CD4-positive, alpha-beta T cell treated with Interleukin-4 for 4 hours (primary cell): Measurements from ENCODE around the gene ZMYND10.
A peak's percentile ranks its signal among the peaks of the same experiment; 100 is the strongest.

Source experiments
- DNase-seq: peaks from one replicate; pipeline ENCODE4 v3.0.0-alpha.2; 2020

Gene ZMYND10

DNA sequence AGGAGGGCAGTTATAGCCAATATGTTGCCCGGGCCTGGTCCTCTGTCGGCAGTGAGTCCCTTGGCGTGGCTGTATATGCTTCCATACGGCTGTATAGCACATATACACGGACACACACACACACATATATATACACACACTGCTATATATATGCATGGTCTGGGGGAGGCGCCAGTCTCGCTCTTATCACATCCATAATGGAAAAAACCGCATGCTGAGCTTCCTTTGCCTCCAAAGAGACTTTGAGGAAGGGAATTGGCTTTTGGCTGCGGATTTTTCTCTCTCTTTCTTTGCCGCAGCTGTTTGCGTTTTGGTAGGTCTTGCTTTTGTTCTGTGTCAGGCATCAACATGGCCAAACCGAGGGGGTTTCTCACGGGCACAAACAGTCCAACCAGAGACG lies 25.1 kb upstream of the ZMYND10 start:
- DNase-seq, result no peak

DNA sequence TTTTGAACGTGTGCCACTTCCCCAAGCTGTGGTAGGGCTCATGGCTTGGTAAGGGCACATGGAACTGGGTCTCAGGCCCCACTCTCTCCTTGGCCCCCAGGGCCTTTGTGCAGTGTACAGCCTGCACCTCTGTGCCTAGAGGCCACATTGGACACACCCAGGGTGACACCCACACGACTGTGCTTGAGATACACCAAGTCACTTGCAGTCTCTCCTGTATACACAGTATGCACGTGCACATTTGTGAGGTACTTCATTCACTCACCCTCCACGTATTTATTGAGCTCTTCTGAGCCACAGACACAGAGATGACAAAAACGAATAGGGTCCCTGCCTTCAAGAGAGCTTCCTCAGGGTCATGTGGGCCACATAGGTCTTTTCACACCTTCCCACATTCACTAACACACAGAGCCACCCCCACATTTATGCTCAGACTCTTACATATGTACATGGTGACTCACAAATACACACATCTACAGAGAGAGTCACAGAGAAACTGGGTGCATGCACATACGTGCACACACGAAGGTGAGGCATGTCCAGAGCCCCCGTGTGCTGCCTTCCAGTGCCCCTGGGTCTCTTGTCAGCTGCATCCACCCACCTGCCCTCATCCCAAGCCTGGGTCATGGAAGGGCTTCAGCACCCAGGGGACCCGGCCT lies 23.6 kb upstream of the ZMYND10 start:
- DNase-seq, result no peak

DNA sequence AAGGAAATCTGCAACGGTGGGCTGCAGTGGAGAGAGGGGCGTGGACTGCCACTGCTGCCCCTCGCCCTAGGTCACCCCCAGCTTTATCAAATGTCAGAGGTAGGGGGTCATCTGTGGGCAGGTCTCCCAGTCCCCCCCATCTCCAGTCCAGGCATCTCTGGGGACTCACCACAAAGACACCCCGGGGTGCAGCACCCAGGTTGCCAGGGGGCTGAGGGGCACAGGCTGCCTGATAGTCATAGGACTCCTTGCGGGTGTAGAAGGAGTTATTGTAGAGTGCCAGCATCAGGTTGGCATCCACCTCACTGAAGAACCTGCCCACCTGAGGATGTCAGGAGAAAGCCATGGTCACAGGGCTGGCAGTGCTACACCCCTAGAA lies 20.3 kb upstream of the ZMYND10 start:
- DNase-seq, result no peak

DNA sequence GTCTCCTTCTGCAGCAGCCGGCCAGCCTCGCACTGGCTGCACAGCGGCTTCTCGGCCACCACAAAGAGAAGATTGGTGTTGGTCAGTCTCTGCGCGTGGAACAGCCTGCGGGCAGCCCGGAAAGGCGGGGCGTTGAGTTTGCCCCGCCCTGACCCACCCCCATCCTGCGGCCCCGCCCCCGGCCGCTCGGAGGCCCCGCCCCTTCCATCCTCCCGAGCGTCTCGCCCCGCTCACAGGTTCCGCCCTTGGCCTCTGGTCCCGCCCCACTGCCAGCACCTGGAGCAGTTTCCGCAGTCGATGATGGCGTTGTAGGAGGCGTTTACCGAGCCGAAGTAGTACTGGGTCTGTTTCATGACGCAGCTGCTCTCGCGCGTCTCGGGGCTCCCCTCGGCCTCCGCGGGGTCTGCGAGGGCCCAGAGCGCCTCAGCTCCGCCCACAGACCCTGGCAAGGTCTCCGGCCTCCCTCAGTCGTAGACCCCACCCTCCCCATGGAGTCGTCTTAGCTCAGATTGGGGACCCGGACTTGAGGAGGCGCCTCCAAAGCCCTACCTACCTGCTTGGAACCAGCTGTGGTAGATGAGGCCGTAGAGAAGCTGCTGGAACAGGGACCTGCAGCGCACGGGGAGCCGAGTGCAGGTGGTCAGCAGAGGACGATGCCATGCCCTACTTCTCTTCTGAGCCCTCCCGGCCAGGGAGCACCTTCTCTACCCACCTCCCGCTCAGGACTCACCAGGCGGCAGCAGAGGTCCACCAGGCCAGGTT lies 19.7 kb upstream of the ZMYND10 start:
- DNase-seq, result peak; percentile 93

DNA sequence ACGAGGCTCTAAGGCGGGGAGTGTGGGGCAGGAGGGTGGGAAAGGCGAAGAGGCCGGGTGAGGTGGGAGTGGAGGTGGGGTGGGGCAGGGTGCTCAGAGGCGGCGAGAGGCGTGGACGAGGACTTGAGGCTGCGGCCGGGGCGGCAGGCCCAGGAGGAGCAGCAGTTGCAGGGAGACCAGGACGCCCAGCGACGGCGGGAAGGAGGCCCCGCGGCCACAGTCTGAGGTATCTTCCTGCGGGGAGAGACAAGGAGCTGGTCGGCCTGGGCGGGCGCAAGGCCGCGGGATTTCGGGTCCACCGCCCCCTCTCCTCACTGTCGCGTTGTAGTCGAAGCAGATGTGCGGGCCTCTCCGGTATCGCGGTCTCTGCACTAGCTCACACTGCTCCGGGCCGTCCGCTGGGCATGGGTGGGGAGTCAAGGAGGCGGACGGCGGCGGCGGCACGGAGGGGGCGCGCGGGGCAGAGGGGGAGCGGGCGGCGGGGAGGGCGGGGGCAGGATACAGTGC lies 19.1 kb upstream of the ZMYND10 start:
- no peak for DNase-seq

DNA sequence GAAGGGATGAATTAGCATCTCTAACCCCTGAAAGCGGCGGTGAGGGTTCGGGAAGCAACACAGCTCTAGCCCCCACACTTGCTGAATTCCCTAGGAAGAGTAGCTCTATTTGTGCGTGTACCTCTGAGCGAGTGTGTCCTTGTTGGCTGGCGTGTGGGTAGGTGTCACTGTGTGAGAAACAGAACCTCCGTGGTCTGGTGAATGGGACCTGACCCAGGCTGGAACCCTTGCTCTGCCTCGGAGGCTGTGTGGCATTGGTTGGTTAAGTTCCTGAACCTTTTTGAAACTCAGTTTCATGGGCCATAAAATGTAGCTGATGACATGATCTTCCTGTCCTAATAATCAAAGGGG lies 14.2 kb upstream of the ZMYND10 start:
- DNase-seq, result no peak

DNA sequence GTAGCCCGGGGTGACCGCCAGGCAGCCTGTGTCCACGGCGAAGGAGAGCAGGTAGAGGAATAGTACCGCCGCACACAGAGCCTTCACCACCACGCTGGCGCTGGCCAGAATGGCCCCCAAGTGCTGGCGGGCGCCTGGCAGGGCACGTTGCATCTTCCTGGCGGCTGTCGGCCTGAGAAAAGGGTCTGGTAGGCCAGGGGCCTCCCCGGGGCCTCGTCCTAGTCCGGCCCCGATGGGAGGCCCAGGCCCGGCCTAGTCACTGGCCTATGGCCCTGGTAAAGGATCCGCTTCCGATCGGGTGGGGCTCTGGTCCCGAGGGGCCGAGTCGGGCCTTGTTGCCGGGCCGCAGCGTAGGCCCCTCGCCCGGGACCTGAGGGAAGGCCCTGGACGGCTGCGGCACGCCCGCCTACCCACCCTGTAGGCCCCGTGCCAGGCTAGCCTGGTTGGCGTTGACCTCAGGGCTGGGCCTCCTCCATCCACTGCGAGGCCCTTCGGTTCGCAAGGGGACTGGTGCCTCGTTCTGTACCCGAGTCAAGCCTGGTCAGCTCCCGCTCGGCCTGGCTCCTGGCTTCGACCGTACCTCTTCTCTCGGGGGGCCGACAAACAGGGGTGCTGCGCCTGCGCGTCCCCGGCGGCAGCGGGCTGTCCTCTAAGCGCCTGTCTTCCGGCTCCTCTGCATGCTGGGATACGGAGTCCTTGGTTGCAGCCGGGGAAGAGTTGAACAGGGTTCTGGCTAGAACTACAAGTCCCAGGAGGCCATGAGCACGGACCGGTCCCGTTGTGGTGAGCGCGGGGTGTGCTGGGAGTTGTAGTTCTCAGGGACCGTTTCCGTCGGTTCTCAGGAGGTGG lies 13.6 kb upstream of the ZMYND10 start, which contains the start of gene TMEM115:
Gene TMEM115, minus strand, starts transcription at position 611 of the 849 bp plus-strand sequence. Its CDS starts 458 bp downstream, at position 153.
- peak; percentile 98 for DNase-seq

DNA sequence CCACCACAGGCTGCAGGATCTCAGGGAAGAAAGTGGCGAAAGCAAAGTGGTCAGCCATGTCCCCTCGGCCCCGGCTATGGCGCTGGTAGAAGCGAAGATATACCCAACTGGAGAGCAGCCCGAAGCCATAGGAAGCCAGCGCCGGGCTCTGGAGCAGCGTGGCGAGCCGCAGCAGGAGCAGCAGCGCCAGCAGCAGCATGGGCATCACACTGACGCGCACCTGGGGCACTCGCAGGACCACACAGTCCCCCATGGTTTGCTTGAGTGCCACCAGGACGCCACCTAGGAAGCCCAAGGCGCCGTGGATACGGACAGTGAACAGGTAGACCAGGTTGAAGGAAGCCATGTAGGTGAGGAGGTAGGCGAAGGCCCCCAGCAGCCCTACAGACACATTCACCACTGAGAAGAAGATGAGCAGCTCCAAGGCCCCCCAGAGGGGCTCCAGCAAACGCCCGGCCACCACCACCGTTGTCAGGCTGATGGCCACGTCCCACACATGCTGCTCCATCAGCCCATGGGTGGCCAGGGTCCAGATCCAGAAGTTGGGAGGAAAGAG lies 12.9 kb upstream of the ZMYND10 start:
- no peak for DNase-seq

DNA sequence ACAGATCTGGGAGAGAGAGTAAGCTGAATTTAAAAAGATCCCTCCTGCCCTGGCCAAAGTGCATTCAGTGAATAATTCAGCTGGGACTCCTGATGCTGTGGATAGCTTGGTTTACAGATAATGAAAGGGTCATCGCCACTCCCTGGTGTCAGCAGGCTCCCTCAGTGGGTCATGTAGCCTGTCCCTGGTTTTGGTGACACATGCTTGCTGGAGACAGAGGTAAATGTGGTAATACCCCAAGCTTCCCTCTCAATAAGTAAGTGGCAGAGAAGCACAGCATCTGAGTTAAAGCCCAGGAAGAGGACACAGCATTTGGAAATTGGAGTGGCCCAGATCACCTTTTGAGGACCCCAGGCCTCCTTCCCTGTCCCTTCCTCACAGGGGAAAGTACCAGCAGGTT lies 11.9 kb upstream of the ZMYND10 start:
- no peak for DNase-seq

DNA sequence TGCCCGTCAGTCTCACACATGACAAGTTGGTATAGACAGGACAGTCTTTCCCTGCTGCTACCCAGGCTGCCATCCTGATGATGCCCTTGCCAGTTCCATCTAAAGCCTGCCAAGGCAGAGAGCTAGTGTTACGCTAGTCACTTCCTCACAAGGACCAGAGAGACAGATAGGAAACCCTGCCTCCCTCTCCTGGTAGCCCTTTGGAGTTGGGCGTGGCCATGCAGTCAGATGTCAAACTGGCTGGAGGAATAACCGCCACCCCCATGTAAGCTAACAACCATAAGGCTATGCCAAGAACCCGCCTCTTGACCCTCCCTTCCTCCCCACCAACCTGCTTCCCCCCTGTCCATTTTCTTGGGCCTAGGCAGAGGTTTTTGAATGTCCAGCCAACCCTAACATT lies 11.0 kb upstream of the ZMYND10 start:
- DNase-seq, result no peak

DNA sequence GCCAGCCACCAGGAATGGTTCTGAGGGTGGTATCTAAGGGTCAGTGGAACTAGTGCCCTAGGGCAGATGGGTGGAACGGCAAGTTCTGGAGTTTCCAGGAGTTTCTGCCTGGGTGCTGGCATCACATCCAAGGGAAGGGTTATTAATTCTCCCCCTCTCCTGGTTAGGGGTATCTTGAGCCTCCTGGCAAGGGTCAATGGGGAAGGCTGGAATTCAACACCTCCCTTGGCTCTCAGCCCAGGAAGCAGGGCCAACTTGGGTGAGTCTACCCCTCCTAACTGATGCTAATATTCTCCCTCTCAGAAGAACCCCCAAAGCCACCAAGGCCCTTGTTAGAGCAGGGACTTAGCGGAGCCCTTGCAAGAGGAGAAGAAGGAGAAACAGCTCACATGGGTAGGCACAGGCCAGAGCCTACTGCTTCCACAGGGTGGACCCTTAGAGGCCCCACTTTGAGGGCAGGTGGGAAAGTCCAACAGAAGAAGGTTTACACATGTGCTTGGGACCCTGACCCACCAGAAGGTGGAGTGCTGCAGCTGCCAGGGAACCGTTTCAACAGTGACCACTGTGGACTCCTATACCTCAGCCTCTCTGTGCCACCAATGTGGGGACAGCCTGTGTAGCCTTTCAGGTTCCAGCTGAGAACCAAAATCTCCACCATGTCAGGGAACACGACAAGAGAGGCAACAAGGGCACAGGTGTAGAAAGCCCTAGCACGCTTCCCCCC lies 10.5 kb upstream of the ZMYND10 start:
- no peak for DNase-seq

DNA sequence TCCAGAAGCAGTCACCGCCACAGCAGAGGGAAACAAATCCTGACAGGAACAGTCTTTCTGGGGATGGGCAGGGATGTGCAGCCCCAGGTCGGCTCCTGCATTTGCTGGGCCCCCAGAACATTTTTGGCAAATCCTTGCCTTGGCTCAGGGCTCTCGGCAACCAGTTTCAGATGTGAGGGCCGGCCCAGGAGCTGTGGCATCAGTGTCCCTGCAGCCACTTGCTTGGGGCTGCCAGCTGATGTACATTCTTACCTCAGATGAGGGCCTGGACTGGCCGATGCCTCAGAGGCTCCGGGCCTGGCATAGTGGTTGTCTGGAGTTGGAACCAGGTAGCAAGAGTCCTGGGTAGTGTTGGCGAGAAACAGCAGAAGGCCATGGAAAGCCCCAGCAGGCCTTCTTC lies 9.3 kb upstream of the ZMYND10 start:
- DNase-seq, result no peak

DNA sequence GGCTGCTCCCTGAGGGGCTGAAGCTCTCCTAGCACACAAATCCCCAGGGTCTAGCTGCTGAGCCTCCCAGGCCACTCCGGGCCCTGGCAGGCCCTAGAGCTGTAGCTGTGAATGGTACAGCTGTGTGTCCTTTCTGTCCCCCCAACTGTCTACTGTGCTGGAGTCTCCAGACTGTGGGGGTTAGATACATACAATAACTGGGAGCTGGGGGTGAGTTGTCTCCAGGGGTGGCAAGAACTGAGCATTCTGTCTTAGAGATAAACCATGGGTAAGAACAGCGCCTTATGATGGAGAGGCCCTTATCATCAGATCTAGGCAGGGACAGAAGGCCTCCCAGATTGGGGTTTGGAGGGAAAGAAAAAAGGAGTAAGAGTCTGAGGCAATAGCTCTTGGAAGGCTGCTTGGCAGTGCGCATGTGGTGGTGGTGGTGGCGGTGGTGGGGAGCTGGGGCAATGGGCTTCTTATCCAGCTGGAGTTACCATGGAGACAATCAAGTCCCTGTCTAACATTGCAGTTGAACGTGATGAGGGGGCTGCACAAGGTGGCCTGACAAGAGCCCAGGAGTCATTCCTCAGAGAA lies 8.7 kb upstream of the ZMYND10 start:
- DNase-seq, result no peak

DNA sequence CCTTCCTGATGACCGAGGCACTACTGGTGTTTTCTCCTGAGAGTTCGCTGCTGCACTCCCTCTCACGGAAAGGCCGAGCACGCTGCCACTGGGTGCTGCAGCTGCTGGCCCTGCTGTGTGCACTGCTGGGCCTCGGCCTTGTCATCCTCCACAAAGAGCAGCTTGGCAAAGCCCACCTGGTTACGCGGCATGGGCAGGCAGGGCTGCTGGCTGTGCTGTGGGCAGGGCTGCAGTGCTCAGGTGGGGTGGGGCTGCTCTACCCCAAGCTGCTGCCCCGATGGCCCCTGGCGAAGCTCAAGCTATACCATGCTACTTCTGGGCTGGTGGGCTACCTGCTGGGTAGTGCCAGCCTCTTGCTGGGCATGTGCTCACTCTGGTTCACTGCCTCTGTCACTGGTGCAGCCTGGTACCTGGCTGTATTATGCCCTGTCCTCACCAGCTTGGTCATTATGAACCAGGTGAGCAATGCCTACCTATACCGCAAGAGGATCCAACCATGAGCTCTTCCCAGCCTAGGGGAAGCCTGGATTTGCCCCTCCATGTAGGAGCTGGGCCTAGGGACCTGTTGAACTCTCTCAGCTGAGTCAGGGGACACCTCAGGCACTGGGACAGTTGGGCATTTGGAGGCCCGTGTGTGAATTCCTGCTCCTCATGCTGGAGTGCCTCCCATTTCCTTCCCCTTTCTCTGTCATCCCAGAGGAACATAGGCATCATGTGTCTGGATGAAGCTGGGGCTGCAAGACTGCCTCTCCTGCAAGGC lies 7.9 kb upstream of the ZMYND10 start:
- DNase-seq, result no peak

DNA sequence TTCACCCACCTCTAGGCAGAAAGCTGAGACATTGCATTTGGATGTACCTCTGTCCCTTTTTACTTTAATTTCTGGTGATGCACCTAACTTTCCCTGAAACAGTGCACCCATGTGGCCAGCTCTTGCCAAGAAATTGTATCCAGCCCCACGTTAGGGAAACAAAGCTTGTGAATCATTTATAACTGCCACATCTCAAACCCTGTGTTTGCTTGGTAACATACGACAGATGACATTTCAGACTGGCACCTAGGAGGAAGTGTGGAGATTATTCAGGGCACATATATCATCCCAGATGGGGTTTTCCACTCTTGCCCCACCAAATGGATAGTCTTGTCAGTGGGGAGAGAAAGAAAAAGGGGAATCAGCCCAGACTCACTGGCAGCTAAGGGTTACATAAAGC lies 7.2 kb upstream of the ZMYND10 start:
- DNase-seq, result no peak

DNA sequence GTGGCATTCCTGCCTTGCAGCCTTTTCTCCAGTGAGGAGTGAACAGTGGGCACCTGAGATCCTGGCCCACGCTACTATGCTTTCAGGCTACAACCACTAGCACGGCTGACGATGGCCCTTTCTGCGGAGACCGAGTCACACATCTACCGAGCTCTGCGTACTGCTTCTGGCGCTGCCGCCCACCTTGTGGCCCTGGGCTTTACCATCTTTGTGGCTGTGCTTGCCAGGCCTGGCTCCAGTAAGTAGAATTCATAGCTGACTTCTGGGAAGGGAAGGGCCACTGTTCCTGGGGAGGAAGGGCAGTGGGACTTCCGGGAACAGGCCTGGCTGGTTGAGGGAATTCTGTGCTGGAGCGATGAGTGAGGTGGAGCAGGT lies 5.8 kb upstream of the ZMYND10 start:
- no peak for DNase-seq

DNA sequence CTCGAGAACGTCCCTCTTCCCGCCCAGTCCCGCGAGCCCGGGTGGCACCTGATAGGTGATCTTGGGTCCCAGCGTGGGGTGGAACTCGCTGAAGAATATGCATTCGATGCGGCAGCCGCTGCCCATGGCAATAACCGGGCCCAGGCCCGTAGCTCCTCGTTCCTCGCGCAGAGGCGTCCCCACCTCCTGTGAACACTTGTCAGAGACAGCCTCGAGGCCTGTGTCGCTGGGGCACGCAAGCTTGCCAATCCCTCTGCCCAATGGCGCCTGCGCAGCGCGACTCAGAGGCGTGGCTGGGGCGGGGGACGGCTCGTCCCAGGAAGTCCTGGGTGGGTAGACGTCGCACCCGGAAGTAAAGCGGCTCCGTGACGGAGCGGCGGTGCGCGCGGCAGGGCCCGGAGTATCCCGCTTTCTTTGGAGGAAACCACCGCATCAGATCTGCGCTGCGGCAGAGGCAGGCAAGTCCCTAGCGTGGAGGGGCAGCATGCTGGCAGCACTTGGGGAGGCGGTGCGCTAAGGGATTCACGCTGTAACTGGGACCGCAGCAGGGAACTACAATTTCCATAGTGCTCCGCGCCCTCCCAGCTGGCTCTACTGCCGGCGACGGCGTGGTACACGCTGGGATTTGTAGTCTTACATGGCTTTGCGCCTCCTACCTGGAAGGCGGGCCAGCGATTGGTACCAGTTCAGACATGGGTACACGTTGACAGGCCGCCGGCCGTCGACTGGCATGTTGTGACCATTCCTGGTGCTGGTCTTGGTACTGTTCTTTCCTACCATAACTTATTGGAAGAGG lies 5.2 kb upstream of the ZMYND10 start, which contains the start of the genes CYB561D2 and NPRL2:
Gene CYB561D2, plus strand, starts transcription at position 336 of the 796 bp plus-strand sequence. CDS start 572 bp downstream, outside the sequence.
Gene NPRL2, minus strand, starts transcription at position 249 of the 796 bp plus-strand sequence. Its CDS starts 123 bp downstream, at position 126.
- DNase-seq, result peak; percentile 98

DNA sequence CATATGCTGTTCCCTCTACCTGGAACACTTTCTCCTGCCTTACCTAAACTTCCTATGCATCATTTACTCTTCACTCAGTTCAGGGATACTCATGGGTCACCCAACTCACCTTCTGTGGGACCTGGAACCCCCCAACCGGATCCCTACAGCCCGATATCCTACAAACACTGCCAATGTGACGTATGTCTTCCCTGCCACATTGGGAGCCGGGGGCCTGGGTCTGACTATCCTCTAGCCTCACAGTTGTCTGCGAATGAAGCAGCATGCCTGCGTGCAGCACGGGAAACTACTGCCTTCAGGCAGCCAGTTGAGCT lies 4.6 kb upstream of the ZMYND10 start:
- no peak for DNase-seq

DNA sequence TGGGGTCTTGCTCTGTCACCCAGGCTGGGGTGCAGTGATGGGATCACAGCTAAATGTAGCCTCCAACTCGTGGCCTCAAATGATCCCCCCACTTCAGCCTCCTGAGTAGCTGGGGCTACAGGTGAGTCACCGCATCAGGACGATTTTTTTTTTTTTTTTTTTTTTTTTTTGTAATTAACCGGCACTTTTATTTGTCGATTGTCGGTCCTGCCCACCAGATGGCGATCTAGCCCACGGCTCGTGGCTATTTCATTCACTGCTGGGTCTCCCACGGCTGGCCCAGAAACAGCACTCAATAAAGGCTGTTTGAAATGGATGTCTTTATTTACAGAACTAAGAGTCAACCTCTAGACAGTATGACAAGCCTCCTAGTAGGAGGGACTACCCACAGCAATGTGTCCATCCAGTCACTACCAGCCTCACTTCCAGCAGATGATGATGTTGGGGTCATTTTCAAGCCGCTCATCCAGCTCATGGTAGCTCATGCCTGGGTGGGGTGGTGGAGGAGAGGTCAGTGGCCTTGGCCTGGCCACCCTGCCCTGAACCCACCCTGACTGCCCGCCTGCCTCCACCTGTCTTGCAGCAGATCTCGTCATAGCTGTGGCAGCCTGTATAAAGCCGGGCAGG lies 1.8 kb upstream of the ZMYND10 start:
- DNase-seq, result peak; percentile 81

DNA sequence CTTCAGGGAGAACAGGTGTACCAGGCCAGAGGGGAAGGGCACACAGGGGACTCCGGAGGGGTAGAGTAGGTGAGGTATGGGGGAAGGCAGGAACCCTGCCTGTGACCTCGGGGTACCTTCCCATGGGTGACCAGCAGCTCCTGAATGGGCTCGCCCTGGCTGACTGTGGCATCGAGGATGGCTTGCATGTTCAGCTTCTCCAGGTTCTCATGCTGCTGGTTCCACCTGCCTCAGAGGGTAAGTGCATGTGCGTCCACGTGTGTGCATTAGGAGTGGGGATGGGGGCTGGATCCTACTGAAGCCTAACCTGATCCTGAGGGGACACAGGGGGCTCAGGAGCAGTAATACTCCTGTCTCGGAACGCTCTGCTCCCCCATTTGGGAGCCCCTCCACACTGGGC lies 524 bp downstream of the ZMYND10 start:
- DNase-seq, result no peak
